Measurements from ENCODE around the gene GPM6B.

The GPM6B gene

DNA sequence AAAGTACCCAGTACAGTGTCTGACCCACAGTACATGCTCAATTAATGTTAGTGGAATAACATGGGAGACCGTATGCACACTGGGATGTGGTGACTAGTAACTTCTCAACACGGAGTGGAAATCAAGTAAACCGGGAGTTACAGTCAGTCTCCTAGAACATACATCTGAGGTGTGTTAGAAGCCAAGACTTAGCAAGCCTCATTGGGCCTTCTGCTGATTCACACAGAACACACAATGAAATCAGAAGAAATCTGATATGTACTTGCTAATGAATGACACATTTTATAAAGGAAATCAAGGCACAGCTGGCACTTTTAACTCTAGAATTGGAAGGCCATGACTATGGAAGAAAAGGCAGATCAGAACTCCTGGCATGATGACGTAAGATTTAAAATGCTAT is 95.5 kb downstream of the GPM6B start:
- DNase-seq, result no peak

Data from activated CD4-positive, alpha-beta T cell treated with anti-CD3 and anti-CD28 coated beads, Interleukin-2, Interleukin-6, amounts not matched to agents 100 ng/mL and 50 ng/mL, durations not matched to agents 16 hours and 8 hours (primary cell).